ENCODE data around the gene CPLX1.
A peak's percentile ranks its signal among the peaks of the same experiment; 100 is the strongest.

CPLX1 gene

GRCh38 chr4:831483-831805, 5.5 kb upstream of the CPLX1 start:
- DNase-seq, result no peak

- DNase-seq, result peak; percentile 37
Observed at GRCh38 chr4:830601-831482, 4.9 kb upstream of the CPLX1 start.

GRCh38 chr4:829761-830600, 4.1 kb upstream of the CPLX1 start:
- DNase-seq, result peak; percentile 55

GRCh38 chr4:829291-829690, 3.4 kb upstream of the CPLX1 start:
- peak; percentile 48 for DNase-seq

GRCh38 chr4:828641-829271, 2.8 kb upstream of the CPLX1 start:
- peak; percentile 63 for DNase-seq

GRCh38 chr4:827209-828081, 1.5 kb upstream of the CPLX1 start:
- peak; percentile 52 for DNase-seq

- no peak for DNase-seq
Observed at GRCh38 chr4:826508-827208, 729 bp upstream of the CPLX1 start.

- peak; percentile 57 for DNase-seq
Observed at GRCh38 chr4:825063-825970, 612 bp downstream of the CPLX1 start.

- peak; percentile 50 for DNase-seq
Observed at GRCh38 chr4:824461-825062, 1.4 kb downstream of the CPLX1 start.

- peak; percentile 54 for DNase-seq
Observed at GRCh38 chr4:823761-824460, 2.0 kb downstream of the CPLX1 start.

GRCh38 chr4:823176-823760, 2.7 kb downstream of the CPLX1 start:
- DNase-seq, result peak; percentile 40

GRCh38 chr4:822361-823175, 3.4 kb downstream of the CPLX1 start:
- peak; percentile 46 for DNase-seq

GRCh38 chr4:821631-822030, 4.3 kb downstream of the CPLX1 start:
- DNase-seq, result no peak

- peak; percentile 47 for DNase-seq
Observed at GRCh38 chr4:821181-821591, 4.7 kb downstream of the CPLX1 start.

- DNase-seq, result peak; percentile 26
Observed at GRCh38 chr4:820230-821172, 5.4 kb downstream of the CPLX1 start.

GRCh38 chr4:819401-820229, 6.3 kb downstream of the CPLX1 start:
- peak; percentile 43 for DNase-seq

Measured in islet precursor cell (in vitro differentiated cells).